22Rv1 (cell line): ENCODE data around the gene TRAPPC10.
"Not testable (repeated sequence)": the region's sequence is repeated elsewhere in the genome, so short reads cannot be mapped to it uniquely, and the experiment has no call there.

Experiments used
- ZFX ChIP-seq: fragments of 450-650 bp; IDR thresholded peaks from 2 replicates; pipeline ENCODE4 v1.6.1; 2017; ENCODE audit warnings: antibody characterized with exemption, borderline replicate concordance
- TF ChIP-seq, protein P1 (sequence below): fragments of 450-650 bp; IDR thresholded peaks from 2 replicates; pipeline ENCODE4 v1.5.1; 2017; ENCODE audit warnings: mild to moderate bottlenecking

DNA sequence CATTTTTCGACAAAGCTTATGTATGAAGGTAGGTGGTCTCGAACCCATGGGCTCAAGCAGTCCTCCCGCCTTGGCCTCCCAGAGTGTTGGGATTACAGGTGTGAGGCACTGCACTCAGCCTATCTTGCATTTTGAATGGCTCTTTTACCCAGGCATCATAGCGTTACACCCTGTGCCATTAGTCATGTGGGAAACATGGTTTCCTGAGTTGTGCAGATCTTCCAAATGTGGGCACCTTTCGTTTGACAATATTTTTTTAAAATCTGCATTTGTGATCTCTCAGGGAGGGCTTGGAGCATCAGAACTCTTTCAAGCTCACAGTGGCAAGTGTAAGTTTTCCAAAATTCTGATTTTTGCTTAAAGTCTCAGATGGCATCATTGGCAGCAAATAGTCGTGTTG lies 86.4 kb downstream of the TRAPPC10 start:
- TF ChIP-seq, protein P1, sequence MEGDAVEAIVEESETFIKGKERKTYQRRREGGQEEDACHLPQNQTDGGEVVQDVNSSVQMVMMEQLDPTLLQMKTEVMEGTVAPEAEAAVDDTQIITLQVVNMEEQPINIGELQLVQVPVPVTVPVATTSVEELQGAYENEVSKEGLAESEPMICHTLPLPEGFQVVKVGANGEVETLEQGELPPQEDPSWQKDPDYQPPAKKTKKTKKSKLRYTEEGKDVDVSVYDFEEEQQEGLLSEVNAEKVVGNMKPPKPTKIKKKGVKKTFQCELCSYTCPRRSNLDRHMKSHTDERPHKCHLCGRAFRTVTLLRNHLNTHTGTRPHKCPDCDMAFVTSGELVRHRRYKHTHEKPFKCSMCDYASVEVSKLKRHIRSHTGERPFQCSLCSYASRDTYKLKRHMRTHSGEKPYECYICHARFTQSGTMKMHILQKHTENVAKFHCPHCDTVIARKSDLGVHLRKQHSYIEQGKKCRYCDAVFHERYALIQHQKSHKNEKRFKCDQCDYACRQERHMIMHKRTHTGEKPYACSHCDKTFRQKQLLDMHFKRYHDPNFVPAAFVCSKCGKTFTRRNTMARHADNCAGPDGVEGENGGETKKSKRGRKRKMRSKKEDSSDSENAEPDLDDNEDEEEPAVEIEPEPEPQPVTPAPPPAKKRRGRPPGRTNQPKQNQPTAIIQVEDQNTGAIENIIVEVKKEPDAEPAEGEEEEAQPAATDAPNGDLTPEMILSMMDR: not testable (repeated sequence)
- not testable (repeated sequence) for TF ChIP-seq ZFX
